ENCODE data around the gene HP. TPM values are rescaled to one million over a fixed set of nuclear protein-coding genes. Genes with fewer than 3 reads are reported as not detected.

The HP gene
- total RNA-seq, 1 experiment from 2014 or later = not detected

DNA sequence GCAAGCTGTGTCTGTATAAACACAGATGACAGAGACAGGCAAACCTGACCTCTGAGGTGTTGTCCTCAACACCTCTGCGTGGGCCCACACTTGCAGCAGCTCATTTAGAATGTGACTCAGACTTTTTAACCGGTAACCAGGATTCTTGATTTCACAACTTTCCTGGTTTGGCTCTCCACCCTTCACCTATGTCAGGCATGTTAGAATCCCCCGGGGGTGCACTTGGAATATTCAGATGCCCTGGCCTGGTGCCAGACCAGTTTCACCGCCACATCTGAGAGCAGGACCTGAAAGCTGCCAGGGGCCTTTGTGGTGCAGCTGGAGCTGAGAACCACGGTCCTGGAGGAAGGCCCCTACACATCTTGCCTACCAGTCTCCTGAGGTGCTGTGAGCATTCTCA lies 40.9 kb upstream of the HP start:
- TF ChIP-seq, protein P1, sequence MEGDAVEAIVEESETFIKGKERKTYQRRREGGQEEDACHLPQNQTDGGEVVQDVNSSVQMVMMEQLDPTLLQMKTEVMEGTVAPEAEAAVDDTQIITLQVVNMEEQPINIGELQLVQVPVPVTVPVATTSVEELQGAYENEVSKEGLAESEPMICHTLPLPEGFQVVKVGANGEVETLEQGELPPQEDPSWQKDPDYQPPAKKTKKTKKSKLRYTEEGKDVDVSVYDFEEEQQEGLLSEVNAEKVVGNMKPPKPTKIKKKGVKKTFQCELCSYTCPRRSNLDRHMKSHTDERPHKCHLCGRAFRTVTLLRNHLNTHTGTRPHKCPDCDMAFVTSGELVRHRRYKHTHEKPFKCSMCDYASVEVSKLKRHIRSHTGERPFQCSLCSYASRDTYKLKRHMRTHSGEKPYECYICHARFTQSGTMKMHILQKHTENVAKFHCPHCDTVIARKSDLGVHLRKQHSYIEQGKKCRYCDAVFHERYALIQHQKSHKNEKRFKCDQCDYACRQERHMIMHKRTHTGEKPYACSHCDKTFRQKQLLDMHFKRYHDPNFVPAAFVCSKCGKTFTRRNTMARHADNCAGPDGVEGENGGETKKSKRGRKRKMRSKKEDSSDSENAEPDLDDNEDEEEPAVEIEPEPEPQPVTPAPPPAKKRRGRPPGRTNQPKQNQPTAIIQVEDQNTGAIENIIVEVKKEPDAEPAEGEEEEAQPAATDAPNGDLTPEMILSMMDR (IDR thresholded peaks at IDR 0.05; ENCODE audit: unreplicated experiment) = no peak
- no peaks in the 10 kb centered on the region for H3K9me3 Mint-ChIP-seq (ENCODE audit: low read depth, unreplicated experiment)
- intact Hi-C loops (cut with micrococcal nuclease; ENCODE audit: unreplicated experiment) = no loop called here
- no TSS peak for BruUV-seq (replicated peaks)
- DNase-seq = no peak
- no peaks in the 10 kb centered on the region for H3K27me3 Mint-ChIP-seq (ENCODE audit: unreplicated experiment)
- no peak overlapping the region for H3K27ac Mint-ChIP-seq (ENCODE audit: unreplicated experiment)
- H3K4me3 Mint-ChIP-seq (ENCODE audit: low read depth, unreplicated experiment) = no peak overlapping the region
- CTCF ChIA-PET = interaction anchor here (0.6 kb wide), 1 partner anchor 8 kb away, joined by 9 read pairs; no protein-coding TSS in a partner anchor
- peaks cover 9% of the 10 kb centered on the region for H3K4me1 Mint-ChIP-seq (ENCODE audit: low read depth, unreplicated experiment)
- H3K36me3 Mint-ChIP-seq (ENCODE audit: insufficient read depth, unreplicated experiment) = peaks cover 14% of the 10 kb centered on the region

- Mint-ChIP-seq H3K4me3 (ENCODE audit: low read depth, unreplicated experiment) (no peak overlapping the region), H3K27me3 (ENCODE audit: unreplicated experiment) (no peaks in the 10 kb centered on the region), H3K27ac (ENCODE audit: unreplicated experiment) (no peak overlapping the region), H3K4me1 (ENCODE audit: low read depth, unreplicated experiment) (peaks cover 9% of the 10 kb centered on the region), H3K36me3 (ENCODE audit: insufficient read depth, unreplicated experiment) (peaks cover 8% of the 10 kb centered on the region), H3K9me3 (ENCODE audit: low read depth, unreplicated experiment) (no peaks in the 10 kb centered on the region)
- TF ChIP-seq, protein P1 (IDR thresholded peaks at IDR 0.05; ENCODE audit: unreplicated experiment) = no peak
- DNase-seq = no peak
- no TSS peak for BruUV-seq (replicated peaks)
- intact Hi-C loops (cut with micrococcal nuclease; ENCODE audit: unreplicated experiment) = no loop called here
- CTCF ChIA-PET = no interaction called here
Measured at GRCh38 chr16:72013888-72014581, 40.3 kb upstream of the HP start.

DNA sequence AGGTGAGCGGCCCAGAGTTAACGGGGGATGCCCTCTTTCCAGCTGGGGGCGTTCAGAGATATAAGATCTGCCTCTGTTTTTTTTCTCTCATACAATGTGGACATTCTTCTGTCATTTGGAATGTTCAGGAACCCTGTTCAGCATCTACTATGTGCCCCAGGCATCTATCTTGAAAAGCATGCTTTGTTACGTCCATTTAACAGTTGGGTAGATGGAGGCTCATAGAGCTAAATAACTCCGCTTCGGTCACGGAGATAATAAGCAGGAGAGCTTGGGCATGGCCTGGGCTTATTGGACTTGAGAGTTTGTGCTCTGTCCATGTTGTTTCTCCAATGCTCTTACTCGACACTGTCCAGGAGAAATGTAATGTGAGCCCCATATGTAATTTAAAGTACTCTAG lies 39.6 kb upstream of the HP start:
- H3K27ac Mint-ChIP-seq (ENCODE audit: unreplicated experiment) = no peak overlapping the region
- peaks cover 6% of the 10 kb centered on the region for H3K36me3 Mint-ChIP-seq (ENCODE audit: insufficient read depth, unreplicated experiment)
- H3K9me3 Mint-ChIP-seq (ENCODE audit: low read depth, unreplicated experiment) = no peaks in the 10 kb centered on the region
- intact Hi-C loops (cut with micrococcal nuclease; ENCODE audit: unreplicated experiment) = no loop called here
- no TSS peak for BruUV-seq (replicated peaks)
- H3K27me3 Mint-ChIP-seq (ENCODE audit: unreplicated experiment) = no peaks in the 10 kb centered on the region
- H3K4me3 Mint-ChIP-seq (ENCODE audit: low read depth, unreplicated experiment) = no peak overlapping the region
- CTCF ChIA-PET = no interaction called here
- TF ChIP-seq, protein P1 (IDR thresholded peaks at IDR 0.05; ENCODE audit: unreplicated experiment) = no peak
- H3K4me1 Mint-ChIP-seq (ENCODE audit: low read depth, unreplicated experiment) = peaks cover 9% of the 10 kb centered on the region
- DNase-seq = no peak

DNA sequence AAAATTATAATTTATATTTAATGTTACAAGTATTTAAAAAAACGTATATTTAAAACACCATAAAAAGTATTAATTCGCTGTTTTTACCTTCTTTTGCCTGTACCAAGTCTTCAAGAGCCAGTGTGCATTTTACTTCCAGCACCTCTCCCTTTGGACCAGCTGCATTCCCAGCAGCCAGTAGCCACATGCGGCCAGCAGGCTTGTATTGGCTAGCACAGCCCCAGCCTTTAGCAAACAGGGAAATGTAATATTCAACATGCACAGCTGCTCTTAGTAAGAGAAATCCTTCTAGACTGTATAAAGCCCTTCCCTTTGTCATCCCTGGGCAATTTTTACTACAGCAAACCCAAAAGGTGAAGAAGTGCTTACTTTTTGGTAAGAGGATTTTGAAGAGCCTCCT lies 39.2 kb upstream of the HP start:
- CTCF ChIA-PET = no interaction called here

More for the DNA sequence above, 39.2 kb upstream of the HP start:
- DNase-seq = no peak
- peaks cover 9% of the 10 kb centered on the region for H3K4me1 Mint-ChIP-seq (ENCODE audit: low read depth, unreplicated experiment)
- TF ChIP-seq, protein P1 (IDR thresholded peaks at IDR 0.05; ENCODE audit: unreplicated experiment) = no peak
- no peaks in the 10 kb centered on the region for H3K27me3 Mint-ChIP-seq (ENCODE audit: unreplicated experiment)
- no peak overlapping the region for H3K27ac Mint-ChIP-seq (ENCODE audit: unreplicated experiment)
- H3K36me3 Mint-ChIP-seq (ENCODE audit: insufficient read depth, unreplicated experiment) = peaks cover 6% of the 10 kb centered on the region
- intact Hi-C loops (cut with micrococcal nuclease; ENCODE audit: unreplicated experiment) = no loop called here
- no peak overlapping the region for H3K4me3 Mint-ChIP-seq (ENCODE audit: low read depth, unreplicated experiment)
- H3K9me3 Mint-ChIP-seq (ENCODE audit: low read depth, unreplicated experiment) = no peaks in the 10 kb centered on the region
- no TSS peak for BruUV-seq (replicated peaks)
